Vagina (tissue), 2 donors: Measurements from ENCODE around the gene MRFAP1L1.

Source experiments
- CTCF ChIP-seq, 3 experiments: fragments of 450-650 bp in 2 of 3; fragments of 200-600 bp in 1 of 3; sonication (generic) in 1 of 3; IDR thresholded peaks; one replicate each; pipeline ENCODE4 v1.5.1; 2017 to 2019; ENCODE audit warnings: antibody characterized with exemption in 3 of 3, mild to moderate bottlenecking in 2 of 3, moderate library complexity in 2 of 3
- POLR2A ChIP-seq, 2 donors: fragments of 450-650 bp; IDR thresholded peaks; one replicate each; pipeline ENCODE4 v1.6.1; 2017; ENCODE audit warnings: antibody characterized with exemption in 2 of 2, mild to moderate bottlenecking in 2 of 2, moderate library complexity in 2 of 2
- POLR2AphosphoS5 ChIP-seq, 2 donors: sonication (generic); formaldehyde crosslinking; IDR thresholded peaks; one replicate each; pipeline ENCODE4 v1.9.0; 2017; ENCODE audit warnings: antibody characterized with exemption in 2 of 2, mild to moderate bottlenecking in 2 of 2, low read depth in 1 of 2; ENCODE audit not compliant: insufficient read depth in 1 of 2

GRCh38 chr4:6680372-6681034, 29.2 kb downstream of the MRFAP1L1 start:
- TF ChIP-seq POLR2A (IDR thresholded peaks at IDR 0.05) (no peak), CTCF (IDR thresholded peaks at IDR 0.05) (no peak), POLR2AphosphoS5 (IDR thresholded peaks at IDR 0.05; ENCODE audit: insufficient read depth in 1 of 2, low read depth in 1 of 2) (no peak)
